Activated CD8-positive, alpha-beta memory T cell treated with anti-CD3 and anti-CD28 coated beads, Interleukin-2, amount 50 U/mL, for 1 hour (primary cell): ENCODE results near the gene RAMP1.
"Not testable (repeated sequence)": the region's sequence is repeated elsewhere in the genome, so short reads cannot be mapped to it uniquely, and the experiment has no call there.

Source experiments
- DNase-seq: peaks from one replicate; pipeline ENCODE4 v3.0.0-alpha.2; 2020; ENCODE audit errors: extremely low read depth

RAMP1 gene

DNA sequence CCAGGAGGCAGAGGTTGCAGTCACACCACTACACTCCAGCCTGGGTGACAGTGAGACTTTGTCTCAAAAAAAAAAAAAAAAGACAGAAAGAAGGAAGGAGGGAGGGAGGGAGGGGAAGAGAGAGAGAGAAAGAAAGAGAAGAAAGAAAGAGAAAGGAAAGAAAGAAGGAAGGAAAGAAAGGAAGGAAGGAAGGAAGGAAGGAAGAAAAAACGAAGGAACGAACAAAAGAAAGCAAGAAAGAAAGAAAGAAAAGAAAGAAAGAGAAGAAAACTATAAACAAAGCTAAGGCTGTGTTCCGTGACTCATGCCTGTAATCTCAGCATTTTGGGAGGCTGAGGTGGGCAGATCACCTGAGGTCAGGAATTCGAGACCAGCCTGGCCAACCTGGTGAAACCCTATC is 91.9 kb downstream of the RAMP1 start:
- DNase-seq, result not testable (repeated sequence)

DNA sequence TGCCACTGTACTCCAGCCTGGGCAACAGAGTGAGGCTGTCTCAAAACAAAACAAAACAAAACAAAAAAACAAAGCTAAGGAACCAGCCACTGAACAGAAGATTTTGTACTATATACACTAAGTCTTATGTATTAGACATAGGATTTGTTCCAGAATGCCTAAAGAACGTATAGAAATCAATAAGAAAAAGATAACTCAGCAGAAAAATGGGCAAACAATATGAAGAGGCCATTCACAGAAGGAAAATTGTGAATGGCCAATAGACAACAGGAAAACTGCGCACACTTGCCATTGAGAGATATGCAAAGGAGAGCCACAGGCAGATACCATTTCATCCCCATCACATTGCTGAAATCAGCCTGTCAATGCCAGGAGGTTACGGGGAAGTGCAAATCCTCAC is 92.5 kb downstream of the RAMP1 start:
- DNase-seq, result no peak

DNA sequence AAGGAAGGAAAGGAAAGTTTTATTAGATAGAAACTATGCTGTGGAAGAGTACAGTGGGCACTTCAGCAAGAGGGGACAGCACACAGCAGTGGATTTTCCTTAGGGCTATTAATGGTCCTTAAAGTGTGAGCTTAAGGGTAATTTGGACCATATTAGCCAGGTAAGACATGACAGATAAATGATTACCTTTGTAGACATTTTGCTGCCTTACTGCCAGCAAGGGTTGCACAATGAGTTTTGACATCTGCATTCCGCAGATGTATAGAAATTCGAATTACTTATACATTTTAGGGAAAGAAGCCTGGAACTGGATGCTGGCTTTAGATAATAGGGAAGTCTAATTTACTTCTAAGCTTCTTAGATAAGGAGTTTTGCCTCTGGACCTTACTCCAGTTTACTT is 93.4 kb downstream of the RAMP1 start:
- no peak for DNase-seq

DNA sequence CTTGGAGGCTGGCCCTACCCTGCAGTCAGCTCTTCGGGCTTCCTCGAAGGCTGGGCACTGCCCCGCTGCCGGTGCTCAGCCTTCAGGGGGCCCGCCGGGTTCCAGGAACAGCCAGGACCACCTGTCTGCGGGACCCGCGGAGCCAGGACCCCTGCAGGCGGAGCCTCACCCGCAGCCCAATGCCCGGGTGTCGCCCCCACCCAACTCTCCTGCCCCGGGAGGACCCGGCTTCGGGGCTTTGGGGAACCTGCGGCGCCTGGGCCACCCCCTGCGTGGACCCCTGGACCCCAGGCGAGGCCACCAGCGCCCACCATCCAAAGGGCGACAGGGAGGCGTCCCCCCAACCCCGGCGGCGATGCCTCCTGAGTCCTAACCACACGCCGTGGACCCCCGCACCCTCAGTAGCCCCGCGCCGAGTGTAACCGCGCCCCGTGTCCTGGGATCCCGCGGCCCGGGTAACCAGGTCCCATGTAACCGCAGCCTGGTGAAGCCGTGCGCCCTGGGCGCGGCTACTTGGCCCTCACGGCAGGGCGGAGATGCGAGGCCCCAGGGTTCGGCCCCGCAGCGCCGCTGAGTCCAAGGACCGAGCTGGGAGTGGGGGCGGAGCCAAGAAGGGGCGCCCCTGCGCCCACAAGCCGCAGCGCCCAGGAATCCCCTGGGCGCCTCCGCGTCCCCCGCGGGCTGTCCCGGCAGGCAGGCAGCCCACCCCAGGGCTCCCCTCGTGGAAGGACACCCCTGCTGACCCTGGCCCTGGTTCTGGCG is 96.4 kb downstream of the RAMP1 start:
- no peak for DNase-seq

DNA sequence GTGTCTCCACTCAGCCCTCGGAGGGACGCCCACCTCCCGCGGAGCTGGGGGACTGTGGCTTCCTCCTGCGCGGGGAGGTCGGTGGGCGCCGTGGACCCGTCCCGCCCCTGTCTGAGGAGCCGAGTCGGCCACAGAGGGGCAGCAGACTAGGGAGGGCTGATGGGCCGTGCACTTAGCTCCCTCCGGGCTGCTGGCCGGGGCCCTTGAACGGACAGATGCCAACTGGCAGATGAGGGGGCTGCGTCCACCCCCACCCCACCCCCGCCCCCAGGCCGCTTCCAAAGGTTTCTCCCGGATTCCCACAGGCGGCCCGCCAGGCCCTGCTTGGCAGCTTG is 96.9 kb downstream of the RAMP1 start:
- DNase-seq, result no peak

DNA sequence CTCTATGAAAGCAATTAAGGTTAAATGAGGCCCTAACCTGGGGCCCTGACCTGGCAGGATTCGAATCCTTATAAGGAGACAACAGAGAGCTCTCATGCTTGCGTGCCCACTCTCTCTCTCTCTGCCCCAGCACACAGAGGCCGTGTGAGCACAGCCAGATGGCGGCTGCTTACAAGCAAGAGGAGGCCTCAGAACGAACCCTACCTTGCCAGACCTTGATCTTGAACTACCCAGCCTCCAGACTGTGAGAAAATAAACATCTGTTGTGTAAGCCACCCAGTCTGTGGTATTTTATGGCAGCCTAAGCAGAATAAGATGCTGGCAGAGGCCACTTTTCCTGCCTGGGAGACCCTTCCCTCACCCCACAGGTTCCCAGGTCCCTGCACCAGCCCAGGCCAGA is 102.2 kb downstream of the RAMP1 start:
- no peak for DNase-seq
